Colonic mucosa (tissue), 4 donors: ENCODE measurements around the gene PRPF8. TPM values are rescaled to one million over a fixed set of nuclear protein-coding genes. Genes with fewer than 3 reads are reported as not detected.
A peak's percentile ranks its signal among the peaks of the same experiment; 100 is the strongest.

Experiments
- DNase-seq: peaks from one replicate; pipeline ENCODE4 v3.0.0-alpha.2; 2020
- H3K27ac ChIP-seq: fragments of 200-600 bp; one replicate; pipeline ENCODE4 v1.8.0; 2021
- H3K27me3 ChIP-seq: fragments of 200-600 bp; one replicate; pipeline ENCODE4 v1.8.0; 2021
- H3K36me3 ChIP-seq: fragments of 200-600 bp; one replicate; pipeline ENCODE4 v1.8.0; 2021
- H3K4me1 ChIP-seq: fragments of 200-600 bp; one replicate; pipeline ENCODE4 v1.8.0; 2021; ENCODE audit warnings: mild to moderate bottlenecking
- H3K4me3 ChIP-seq: fragments of 200-600 bp; one replicate; pipeline ENCODE4 v1.8.0; 2021
- H3K9ac ChIP-seq, 2 donors: one replicate each; pipeline ENCODE4 v1.7.0; 2013; ENCODE audit warnings: control low read depth in 2 of 2, low read depth in 2 of 2, low read length in 2 of 2
- H3K9me3 ChIP-seq: fragments of 200-600 bp; one replicate; pipeline ENCODE4 v1.8.0; 2021
- intact Hi-C: fragments of 100-400 bp; cut with DNase I; formaldehyde crosslinking; loops from one replicate; pipeline ENCODE4 v1.14.1; 2022
- total RNA-seq, 2 donors: library from RNA; stranded (reverse); fragmentation: NEBNext Ultra II Directional in 1 of 2; extraction: Animal tissue kit (Norgen Biotek cat#: 25700) in 1 of 2; gene quantifications; one replicate each; pipeline ENCODE4 v1.2.1, GENCODE V29; 2021
- TF ChIP-seq, protein P1 (sequence below): fragments of 200-600 bp; IDR thresholded peaks from one replicate; pipeline ENCODE4 v1.8.0; 2022; ENCODE audit warnings: antibody characterized with exemption, mild to moderate bottlenecking
- donor health status: healthy.
- donor health status: DM: no; HTN: no; CAD: no.
- donor health status: DM: no; HTN: no; CAD: no.

PRPF8 gene
- total RNA-seq, 2 donors from 2014 or later, result 172 to 292 TPM

DNA sequence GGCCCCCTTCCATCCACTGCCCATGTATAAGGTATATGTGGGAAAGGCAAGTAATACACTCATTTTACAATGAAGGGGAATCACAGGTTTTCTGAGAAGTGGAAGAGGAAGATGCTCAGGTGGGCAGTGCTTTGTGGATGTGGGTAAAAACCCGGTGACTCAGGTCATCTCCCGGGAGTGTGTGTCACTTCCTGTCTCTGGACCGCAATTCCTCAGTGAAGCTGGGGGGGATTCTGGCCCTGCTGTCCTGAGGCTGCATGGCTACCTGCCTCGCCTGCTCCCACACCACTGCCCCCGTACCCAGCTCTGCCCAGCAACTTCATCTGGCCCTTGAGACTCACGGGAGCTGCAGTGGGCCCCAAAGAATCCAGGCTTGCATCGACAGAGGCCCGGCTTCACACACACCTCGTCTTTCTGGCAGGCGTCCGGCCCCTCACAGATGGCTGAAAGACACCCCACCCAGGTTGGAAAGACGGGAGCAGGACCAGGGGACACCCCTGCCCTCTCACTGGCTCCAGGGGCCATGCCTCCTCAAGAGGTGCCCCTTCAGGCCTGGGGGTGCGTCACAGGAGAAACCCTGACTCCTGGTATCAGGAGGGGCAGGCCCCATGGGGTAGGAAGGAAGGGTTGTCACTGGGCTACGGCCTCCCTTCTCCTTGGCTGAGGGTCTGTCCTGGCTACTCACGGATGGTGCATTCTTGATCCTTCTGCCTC is 40.0 kb downstream of the PRPF8 start:
- Histone ChIP-seq H3K27ac (peak overlapping the region; percentile 37), H3K36me3 (no peaks in the 10 kb centered on the region), H3K9me3 (no peaks in the 10 kb centered on the region), H3K4me3 (peak overlapping the region; percentile 15), H3K27me3 (no peaks in the 10 kb centered on the region), H3K9ac (peak overlapping the region; percentile 78 to 84), H3K4me1 (peaks cover 8% of the 10 kb centered on the region)
- TF ChIP-seq, protein P1, sequence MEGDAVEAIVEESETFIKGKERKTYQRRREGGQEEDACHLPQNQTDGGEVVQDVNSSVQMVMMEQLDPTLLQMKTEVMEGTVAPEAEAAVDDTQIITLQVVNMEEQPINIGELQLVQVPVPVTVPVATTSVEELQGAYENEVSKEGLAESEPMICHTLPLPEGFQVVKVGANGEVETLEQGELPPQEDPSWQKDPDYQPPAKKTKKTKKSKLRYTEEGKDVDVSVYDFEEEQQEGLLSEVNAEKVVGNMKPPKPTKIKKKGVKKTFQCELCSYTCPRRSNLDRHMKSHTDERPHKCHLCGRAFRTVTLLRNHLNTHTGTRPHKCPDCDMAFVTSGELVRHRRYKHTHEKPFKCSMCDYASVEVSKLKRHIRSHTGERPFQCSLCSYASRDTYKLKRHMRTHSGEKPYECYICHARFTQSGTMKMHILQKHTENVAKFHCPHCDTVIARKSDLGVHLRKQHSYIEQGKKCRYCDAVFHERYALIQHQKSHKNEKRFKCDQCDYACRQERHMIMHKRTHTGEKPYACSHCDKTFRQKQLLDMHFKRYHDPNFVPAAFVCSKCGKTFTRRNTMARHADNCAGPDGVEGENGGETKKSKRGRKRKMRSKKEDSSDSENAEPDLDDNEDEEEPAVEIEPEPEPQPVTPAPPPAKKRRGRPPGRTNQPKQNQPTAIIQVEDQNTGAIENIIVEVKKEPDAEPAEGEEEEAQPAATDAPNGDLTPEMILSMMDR, result no peak
- intact Hi-C loops, result loop anchor here (5.0 kb wide), 1 partner anchor 377 kb away; no protein-coding TSS in a partner anchor
- DNase-seq, result no peak

DNA sequence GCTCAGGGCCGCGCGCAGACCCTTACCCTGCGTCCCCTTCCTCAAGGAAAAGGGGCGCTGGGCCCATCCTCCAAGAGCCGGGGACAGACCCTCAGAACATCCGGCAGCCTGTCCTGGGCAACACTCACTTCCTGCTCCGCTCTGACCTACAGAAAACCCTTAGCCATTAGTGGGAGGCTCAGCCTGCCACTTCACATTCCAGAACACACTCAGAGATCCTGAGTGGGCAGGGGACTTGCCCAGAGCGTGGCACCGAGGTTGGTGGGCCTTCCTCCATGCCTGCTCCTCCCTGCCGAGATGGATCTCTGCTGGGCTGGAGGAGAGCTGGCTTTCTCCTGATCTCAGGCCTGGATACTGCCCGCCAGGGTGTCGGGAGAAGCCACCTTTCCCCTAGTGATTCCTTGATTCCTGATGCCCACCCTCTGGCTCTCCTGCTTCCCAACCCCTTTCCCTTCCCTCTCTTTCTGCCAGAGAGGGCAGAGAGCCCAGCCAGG is 40.6 kb downstream of the PRPF8 start:
- intact Hi-C loops, result no loop called here
- Histone ChIP-seq H3K4me1 (peaks cover 8% of the 10 kb centered on the region), H3K9me3 (no peaks in the 10 kb centered on the region), H3K36me3 (no peaks in the 10 kb centered on the region), H3K27me3 (no peaks in the 10 kb centered on the region), H3K27ac (peak overlapping the region; percentile 37), H3K4me3 (peak overlapping the region; percentile 38), H3K9ac (peak overlapping the region; percentile 78 to 84)
- TF ChIP-seq, protein P1, result no peak
- no peak for DNase-seq

DNA sequence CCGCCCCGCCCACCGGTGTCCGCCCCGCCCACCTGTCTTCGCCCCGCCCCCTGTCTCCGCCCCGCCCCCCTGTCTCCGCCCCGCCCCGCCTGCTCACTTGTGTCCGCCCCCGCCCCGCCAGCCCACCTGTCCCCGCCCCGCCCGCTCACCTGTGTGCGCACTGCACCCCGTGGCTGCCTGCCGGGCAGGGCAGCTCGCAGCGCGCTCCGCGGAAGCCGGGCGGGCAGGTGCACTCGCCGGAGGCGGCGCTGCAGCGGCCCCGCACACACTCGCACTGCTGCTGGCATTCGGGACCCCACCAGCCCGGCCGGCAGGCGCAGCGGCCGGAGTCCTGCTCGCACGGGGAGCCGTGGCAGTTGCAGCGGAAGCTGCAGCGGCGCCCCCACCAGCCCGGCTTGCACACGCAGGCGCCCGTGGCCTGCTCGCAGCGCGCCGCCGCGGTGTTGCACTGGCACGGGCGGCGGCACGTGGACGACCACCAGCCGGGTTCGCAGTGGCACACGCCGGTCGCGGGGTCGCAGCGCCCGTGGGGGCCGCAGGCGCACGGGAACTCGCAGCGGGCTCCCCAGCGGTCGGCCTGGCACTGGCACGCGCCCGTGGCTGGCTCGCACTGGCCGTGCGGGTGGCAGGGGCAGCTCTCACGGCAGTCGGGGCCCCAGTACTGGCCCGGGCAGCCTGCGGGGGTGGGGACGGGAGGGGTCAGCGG is 41.2 kb downstream of the PRPF8 start:
- Histone ChIP-seq H3K27me3 (no peaks in the 10 kb centered on the region), H3K4me1 (peaks cover 8% of the 10 kb centered on the region), H3K4me3 (peak overlapping the region; percentile 38), H3K27ac (no peak overlapping the region), H3K36me3 (no peaks in the 10 kb centered on the region), H3K9me3 (no peaks in the 10 kb centered on the region), H3K9ac (peak overlapping the region; percentile 78 to 84)
- intact Hi-C loops, result no loop called here
- peak; percentile 83 for DNase-seq
- TF ChIP-seq, protein P1, result no peak

DNA sequence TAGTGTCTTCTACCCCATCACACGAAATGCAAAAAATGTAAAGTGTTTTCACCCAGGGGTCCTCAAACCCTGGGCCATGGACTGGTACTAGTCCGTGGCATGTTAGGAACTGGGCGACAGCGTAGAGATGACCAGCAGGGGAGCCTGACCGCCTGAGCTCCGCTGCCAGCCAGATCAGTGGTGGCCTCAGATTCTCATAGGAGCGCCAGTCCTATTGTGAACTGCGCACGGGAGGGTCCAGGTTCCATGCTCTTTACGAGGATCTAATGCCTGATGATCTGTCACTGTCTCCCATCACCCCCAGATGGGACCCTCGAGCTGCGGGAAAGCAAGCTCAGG is 43.6 kb downstream of the PRPF8 start:
- Histone ChIP-seq H3K36me3 (no peaks in the 10 kb centered on the region), H3K9ac (no peak overlapping the region), H3K4me1 (no peaks in the 10 kb centered on the region), H3K27ac (no peak overlapping the region), H3K9me3 (no peaks in the 10 kb centered on the region), H3K27me3 (no peaks in the 10 kb centered on the region), H3K4me3 (no peak overlapping the region)
- TF ChIP-seq, protein P1, result no peak
- intact Hi-C loops, result no loop called here
- no peak for DNase-seq

DNA sequence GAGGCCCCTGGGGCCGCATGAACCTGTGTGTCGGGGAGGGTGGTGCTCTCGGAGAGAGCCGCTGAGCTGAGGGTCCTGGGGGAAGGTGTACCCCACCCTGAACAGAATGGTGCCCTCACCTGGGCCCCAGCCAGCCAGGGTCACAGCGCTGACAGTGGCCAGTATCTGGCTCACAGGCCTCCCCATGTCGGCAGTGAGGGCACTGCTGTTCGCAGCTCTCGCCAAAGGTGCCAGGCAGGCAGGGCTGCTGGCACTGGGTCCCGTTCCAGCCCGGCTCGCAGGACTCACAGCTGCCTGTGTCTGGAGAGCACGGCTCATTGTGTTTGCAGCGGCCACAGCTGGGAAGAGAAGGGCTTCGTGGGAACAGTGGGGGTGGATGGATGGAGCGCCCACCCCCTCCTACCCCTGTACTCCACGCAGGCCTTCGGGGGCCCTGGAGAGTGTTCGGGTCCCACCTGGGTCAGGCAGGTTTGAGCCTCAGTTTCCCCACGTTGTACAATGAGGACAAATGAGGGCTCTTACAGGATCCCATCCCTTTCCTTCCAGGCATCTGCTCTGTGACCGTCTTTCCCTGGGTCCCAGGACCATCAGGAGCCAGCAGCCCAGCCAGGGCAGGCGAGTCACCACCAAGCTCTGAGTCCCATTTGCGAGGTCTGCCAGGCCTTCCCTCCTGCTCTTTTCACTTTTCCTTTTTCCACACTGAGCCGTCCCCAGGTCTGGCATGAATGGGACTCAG is 44.2 kb downstream of the PRPF8 start:
- Histone ChIP-seq H3K4me3 (no peak overlapping the region), H3K9me3 (no peaks in the 10 kb centered on the region), H3K27me3 (no peaks in the 10 kb centered on the region), H3K27ac (no peak overlapping the region), H3K9ac (no peak overlapping the region), H3K36me3 (no peaks in the 10 kb centered on the region), H3K4me1 (no peaks in the 10 kb centered on the region)
- no peak for DNase-seq
- TF ChIP-seq, protein P1, result no peak
- intact Hi-C loops, result no loop called here
